ENCODE measurements around the gene RNF223.

The RNF223 gene

GRCh38 chr1:1023700-1024099 is 50.4 kb downstream of the RNF223 start:
- DNase-seq, result no peak

DNA sequence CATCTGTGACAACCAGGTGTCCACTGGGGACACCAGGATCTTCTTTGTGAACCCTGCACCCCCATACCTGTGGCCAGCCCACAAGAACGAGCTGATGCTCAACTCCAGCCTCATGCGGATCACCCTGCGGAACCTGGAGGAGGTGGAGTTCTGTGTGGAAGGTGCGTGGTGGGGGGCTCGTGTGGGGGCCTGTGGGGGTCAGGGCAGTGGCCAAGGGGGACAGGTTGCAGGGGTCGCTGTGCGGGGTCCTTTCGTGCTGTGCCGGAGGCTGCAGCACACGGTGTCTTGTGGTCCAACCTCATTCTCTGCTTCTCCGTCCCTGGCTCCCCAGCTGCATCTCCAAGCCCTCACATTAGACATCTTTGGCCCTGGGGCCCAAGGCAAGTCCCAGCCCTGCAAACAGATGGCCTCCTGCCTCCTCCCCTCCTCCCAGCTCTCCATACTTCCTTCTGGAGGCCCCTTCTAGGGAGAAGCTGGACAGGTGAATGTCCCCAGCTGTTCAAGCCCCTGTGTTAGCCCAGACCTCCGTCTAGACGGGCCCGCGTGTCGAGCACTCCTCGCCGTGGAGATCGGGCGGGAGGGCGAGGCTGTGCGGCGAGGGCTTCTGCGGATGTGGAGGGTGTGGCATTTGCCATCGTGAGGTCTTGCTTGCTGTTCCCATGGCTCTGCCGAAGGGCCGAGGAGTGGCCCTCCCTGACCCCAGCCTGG is 51.6 kb downstream of the RNF223 start:
- DNase-seq, result no peak

GRCh38 chr1:1021920-1022259 is 52.2 kb downstream of the RNF223 start:
- DNase-seq, result no peak

DNA sequence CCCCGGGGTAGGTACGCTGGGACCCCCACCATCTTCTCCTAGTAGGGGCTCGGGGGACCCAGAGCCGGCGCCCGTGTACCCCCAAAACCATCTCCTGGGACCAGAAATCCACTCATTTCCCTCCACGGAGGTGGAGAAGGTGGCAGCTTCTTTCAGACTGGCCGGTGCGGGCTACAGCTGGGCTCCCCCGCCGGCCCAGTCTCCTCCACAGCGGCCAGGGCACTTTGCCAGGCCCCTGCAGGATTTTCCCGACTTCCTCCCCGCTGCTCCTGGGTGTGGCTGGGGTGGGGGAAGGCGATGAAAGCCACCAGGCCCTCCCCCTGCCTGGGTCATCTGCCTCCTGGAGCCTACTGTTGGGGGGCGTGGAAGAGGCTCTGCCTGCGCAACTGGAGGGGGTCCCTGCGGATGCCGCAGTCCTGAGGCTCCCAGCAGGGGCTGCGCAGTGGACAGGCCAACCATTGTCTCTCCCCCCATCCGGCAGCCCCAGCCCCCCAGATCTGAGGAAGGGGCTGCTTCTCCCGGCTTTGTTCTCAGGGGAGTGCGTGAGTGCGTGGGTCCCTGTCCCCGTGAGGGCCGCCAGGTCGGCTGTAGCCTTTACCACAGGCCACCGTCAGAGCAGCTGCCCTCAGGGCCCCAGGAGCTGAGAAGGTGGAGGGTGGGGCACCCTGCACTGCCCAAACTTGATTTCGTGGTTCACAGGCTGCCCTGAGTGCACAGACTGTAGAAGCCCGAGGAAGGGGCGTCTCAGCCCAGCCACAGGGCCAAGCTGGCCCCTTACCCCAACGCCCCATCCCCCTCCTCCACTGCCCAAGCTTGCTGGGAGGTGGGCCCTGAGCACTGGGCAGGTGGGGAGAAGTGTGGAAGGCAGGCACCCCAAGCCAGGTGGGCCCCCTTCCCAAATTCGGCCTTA is 52.8 kb downstream of the RNF223 start:
- DNase-seq, result no peak

Measured in GF-D8 (cell line).